Measurements from ENCODE around the gene PPAN.

PPAN gene

DNA sequence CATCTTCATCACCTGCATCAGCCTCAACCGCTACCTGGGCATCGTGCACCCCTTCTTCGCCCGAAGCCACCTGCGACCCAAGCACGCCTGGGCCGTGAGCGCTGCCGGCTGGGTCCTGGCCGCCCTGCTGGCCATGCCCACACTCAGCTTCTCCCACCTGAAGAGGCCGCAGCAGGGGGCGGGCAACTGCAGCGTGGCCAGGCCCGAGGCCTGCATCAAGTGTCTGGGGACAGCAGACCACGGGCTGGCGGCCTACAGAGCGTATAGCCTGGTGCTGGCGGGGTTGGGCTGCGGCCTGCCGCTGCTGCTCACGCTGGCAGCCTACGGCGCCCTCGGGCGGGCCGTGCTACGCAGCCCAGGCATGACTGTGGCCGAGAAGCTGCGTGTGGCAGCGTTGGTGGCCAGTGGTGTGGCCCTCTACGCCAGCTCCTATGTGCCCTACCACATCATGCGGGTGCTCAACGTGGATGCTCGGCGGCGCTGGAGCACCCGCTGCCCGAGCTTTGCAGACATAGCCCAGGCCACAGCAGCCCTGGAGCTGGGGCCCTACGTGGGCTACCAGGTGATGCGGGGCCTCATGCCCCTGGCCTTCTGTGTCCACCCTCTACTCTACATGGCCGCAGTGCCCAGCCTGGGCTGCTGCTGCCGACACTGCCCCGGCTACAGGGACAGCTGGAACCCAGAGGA is 7.9 kb downstream of the PPAN start:
- no peak for DNase-seq (ENCODE audit: low spot score)

DNA sequence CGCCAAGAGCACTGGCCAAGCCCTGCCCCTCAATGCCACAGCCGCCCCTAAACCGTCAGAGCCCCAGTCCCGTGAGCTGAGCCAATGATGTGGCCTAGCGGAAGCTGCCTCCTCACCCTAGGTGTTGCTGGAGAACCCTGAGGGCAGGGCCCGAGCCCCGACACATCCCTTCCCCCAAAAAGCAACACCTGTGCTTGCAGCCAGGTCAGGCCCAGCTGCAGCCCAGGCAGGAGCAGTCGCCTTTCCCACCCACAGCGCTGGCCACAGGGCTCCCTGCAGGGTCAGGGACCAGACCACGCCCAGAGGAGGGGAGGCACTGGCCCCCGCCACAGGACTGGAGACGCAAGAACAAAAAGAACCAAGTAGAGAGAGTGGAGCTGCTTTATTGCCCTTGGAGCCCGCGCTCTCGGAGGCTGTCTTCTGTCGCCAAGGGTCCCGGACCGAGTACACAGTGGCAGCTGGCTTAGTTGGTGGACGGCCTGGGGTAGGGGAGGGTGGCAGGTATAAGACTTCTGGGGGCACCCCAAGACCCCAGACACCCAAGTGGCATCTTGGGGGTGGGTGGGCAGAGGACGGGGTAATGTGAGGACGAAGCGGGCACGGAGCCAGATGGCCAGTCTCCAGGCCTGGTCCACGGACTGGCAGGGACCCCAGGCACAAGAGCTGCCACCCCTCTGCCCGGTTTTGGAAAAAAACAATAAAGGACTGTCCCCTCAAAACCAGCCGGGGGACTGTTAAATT is 8.7 kb downstream of the PPAN start:
- DNase-seq (ENCODE audit: low spot score): no peak

DNA sequence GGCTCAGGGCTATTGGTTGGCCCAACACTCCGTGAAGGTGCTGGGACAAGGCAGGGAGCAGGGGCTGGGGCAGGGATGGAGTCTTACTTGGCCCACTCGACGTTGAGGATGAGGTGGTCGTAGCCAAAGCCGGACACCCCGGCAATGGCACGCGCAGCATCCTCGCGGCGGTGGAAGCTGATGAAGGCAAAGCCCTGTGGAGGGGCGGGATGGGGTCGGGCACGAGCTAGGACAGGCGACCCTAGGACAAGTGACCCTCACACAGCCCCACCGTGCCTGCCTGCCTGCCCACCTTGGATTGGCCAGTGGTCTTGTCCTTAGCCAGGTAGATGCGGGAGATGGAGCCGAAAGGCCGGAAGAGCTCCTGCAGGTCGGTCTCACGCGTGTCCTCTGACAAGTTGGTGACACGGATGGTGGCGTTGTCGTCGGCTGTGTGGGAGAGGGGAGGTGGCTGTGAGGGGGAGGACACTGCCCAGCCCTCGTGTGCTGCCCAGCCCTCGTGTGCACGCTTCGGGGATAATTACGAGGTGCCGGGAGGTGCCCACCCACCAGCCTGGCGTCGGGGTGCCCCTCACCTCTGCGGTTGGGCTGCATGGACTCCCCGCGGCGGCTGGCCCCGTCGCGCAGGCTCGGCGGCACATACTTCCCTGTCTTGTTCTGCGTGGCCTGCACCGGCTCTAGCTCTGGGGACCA is 9.4 kb downstream of the PPAN start:
- DNase-seq (ENCODE audit: low spot score): no peak

DNA sequence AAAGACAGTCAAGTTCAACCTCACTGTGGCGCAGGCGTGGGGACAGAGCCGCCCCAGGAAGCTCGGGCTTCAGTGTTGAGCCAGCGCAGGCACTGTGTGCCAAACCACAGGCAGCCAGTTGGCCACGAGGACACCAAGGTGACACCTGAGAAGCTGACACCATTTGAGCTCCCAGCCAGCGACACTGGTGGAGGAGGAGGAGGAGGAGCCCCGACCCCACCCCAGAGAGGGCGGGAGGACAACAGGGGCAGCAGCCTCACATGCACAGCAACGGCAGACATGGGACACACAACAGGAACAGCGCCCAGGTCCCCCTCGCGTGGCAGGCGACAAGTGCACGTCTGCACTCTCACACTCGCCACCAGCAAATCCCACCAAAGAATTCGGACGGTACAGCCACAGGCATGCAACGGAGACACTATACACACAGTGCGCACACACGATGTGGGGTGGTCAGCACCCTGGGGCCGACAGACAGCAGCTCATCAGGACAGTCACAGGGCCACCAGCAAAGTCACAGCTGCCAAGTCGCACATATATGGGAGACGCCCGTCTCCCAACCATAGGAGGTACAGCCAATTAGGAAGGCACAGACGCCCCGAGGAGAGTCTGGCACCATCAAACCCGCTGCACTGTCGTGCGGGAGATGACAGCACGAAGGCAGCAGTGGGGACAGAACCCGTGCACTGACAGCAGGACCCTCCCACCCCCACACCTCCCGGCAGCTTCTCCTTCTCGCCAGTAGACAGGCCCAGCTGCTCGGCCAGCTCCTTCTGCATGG is 10.1 kb downstream of the PPAN start:
- no peak for DNase-seq (ENCODE audit: low spot score)

DNA sequence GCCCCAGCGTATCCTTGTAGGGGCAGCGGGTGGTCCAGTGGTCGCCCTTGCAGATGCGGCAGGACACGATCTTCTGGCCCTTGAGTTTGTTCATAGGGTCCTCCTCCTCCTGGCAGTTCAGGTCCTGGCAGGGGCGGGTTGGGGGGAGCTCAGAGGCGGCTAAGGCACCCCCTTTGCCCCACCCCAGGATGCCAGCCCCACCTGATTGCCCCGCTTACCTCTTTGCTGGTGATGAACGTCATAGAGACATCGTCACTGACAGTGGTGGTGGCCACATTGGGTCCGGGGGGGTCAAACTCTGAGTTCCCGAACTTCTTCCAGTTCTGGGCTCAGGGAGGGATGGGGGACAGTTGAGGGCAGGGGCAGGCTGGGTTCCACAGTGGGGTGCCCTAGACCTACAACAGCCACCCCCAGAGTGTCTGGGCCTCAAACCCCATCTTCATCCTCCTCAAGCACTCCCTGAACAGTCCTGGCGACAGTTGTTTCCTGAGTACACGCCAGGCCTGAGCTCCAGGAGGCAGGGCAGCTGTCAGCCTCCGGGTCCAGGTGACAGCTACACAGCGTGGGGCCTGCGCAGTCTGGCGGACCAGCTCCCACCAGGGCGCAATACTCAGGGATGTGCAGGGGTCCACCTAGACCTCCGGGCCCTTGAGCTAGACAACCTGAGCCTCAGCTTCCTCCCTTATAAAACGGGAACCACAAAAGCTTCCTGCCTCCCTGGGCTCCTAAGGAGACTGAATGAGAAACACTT is 10.9 kb downstream of the PPAN start:
- no peak for DNase-seq (ENCODE audit: low spot score)

DNA sequence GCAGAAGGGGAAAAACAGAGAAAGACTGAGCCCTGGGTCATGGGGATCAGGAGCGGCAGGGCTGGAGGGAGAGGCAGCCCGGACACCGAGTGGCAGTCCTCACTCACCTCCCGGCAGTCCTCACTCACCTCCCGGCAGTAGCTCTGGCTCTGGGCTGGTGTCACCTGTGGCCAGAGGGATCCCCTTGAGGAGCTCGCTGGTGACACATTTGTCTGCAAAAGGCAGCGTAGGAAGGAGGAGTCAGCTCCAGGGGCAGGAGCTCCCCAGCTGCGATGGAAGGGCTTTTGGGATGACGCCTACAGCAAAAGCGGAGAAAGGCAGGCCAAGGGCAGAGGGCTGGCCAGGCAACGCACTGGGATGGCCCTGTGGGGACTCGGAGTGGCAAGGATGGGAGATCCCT is 12.8 kb downstream of the PPAN start:
- DNase-seq (ENCODE audit: low spot score): no peak

DNA sequence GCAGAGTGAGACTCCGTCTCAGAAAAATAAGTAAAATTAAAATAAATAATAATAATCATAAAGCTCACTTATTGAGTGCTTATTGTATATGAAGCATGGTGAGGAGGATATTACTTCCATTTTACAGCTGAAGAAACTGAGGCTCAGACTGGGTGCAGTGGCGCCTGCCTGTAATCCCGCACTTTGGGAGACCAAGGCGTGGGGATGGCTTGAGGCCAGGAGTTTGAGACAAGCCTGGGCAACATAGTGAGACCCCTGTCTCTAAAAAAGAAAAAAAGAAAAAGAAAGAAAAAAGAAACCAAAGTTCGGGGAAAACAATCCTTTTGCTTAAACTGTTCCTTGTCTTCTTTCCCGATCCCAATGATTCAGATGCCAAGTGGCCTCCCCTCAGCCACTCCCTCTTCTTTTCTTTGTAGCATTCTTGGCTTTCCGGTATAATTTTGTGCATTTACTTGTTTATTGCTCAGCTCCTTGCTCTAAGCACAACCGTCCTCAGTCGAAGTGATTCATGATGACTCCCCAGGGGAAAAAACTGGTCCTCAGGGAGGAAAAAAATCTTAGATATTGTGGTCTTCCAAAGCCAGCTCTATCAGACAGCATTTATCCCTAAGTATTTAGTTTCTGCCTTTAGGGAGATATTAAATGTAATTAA is 14.5 kb downstream of the PPAN start:
- no peak for DNase-seq (ENCODE audit: low spot score)

DNA sequence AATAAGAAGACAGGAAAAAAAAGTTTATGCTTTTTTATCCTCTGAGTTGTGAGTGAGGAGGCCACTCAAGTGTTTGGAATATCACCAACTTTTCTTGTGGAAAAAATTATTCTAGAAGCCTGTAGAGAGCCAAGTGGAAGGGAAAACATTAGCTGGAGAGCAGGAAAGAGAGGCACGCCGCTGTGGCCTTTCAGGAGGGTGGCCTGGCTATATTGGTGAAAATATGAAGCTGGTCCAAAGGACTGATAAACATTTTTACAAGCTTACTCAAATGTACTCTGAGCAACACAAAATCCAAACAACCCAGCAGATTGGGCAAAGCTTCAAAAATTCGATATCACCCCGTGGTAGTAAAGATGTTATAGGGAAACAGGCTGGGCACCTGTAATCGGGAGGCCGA is 15.9 kb downstream of the PPAN start:
- DNase-seq (ENCODE audit: low spot score): no peak

DNA sequence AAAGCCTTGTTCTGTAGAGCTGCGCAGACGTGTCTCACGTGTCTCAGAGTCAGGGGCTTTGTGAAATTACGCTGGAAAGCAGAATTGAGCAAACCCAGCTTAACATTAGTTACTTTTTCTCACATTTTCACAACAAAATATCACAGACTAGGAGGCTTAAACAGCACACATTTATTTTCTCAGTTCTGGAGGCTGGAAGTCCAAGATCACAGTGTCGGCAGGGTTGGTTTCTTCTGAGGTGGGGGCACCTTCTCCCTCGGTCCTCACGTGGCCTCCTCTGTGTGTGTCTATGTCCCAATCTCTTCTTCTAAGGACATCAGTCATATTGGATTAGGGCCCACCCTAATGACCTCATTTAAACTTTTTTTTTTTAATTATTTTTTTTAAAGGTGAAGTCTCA is 18.3 kb downstream of the PPAN start:
- DNase-seq (ENCODE audit: low spot score): no peak

DNA sequence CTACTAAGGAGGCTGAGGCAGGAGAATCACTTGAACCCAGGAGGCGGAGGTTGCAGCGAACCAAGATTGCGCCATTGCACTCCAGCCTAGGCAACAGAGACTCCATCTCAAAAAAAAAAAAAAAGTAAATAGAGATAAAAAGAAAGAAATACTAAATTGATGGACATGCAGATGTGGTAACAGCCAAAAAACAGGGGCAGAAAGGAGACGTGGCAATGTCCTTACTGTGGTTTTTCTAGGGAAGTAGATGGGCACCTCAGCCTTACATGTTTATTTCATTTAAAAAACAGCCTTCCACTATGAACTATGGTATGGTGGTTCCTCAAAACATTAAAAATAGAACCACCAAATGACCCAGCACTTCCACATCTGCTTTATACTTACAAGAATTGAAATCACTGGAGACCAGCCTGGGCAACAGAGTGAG is 20.1 kb downstream of the PPAN start:
- peak; percentile 73 for DNase-seq (ENCODE audit: low spot score)

DNA sequence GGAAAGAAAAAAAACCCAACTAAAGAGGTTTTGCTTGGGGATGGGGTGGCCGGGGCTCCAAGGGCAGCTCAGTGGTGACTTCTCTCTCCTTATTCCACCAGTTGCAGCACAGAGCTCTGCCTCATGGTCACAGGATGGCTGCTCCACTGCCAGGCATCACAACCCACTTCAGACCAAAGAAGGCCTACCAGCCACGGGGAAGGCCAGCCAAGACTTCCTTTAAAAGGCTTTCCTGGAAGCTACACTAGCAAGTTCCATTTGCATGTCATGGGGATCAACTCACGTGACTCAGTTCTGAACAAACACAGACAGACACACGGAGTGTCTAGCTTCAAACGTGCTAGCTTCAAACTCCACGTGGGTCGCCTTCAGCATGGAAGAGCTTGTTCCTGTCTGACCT is 26.7 kb downstream of the PPAN start:
- DNase-seq (ENCODE audit: low spot score): no peak

DNA sequence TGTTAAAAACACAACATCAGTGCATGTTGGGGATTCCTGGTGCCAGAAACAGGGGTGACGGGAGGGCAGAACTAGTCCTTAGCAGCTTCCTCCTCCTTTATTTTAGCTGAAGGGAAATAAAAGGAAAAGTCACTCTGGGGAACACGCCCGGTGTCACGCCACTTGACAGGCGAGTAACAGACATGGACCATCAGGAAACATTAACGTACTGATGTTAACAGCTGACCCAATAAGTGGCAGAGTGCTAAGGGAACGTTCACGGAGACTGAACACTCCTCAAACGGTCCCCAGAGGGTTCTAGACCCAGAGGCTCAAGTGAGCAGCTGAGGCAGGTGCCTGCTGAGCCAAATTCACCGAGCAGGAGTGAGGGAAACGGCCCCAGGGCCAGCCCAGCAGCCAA is 27.4 kb downstream of the PPAN start:
- DNase-seq (ENCODE audit: low spot score): no peak

DNA sequence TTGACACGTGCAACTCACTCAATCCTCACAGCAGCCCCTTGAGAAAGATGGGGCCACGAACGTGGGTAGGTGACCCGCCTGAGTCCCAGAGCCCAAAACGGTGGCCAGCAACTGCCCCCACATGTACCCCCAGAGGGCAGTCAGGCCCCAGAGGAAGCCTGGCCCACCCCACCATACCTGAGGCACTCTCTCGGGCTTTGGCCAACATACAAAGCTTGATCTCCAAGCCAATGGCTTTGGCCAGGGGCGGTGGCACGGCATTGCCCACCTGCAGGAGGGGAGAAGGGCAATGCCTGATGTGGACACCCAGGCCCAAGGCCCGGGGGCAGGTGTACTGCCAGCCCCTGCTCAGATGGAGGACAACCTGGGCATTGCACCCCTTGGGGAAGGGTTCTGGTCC is 27.9 kb downstream of the PPAN start:
- DNase-seq (ENCODE audit: low spot score): no peak

DNA sequence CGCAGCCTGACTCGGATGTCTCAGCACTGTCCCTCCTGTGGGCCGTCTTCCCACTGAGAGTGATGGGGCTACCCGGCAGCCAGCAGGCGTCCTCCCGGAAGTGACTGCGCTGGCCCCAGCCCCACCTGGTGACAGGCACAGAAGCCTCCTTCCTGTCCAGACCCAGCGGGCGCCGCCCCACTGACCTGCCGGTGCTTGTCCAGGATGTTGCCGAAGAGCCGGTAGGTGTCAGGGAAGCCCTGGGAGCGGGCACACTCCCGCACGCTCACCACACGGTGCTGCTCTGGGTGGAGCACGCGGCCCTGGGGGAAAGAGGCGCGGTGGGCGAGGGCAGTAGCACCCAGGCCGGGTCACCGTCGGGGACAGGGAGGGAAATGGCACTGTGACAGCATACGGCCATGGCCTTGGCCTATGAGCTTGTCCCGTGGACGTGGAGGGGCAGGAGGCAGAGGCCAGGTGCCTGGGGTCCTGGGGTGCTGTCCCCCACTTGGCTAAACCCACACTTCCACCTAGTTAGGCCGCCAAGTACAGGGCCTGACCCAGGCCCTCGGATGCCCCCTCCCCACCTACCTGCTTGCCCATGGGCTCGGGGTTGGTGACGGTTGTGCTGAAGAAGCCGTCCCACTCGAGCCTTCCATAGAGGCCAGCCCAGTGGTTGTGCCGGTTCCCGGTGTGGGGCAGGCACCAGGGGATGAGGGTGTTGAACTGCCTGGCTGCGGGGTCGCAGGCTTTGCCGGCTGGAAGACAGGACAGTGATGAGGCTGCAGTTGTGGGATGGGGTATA is 29.6 kb downstream of the PPAN start:
- no peak for DNase-seq (ENCODE audit: low spot score)

DNA sequence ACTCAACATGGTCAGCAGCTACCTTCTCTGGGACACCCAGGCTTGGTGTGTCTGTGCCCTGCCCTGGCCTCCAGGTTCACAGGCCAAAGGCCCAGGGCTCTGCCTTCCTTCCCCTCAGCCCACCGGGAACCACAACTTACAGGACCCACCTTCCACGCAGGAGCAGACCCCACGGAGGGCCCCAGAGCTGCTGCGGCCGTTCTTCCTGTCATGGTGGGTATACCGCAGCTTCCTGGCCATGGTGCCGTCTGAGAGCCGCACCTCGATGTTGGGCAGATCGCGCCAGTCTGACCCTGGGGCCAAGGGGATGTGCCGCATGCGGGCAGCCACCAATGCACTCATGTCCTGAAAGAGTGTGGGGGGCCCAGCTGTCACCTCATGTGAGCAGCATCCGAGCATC is 30.8 kb downstream of the PPAN start:
- DNase-seq (ENCODE audit: low spot score): no peak

DNA sequence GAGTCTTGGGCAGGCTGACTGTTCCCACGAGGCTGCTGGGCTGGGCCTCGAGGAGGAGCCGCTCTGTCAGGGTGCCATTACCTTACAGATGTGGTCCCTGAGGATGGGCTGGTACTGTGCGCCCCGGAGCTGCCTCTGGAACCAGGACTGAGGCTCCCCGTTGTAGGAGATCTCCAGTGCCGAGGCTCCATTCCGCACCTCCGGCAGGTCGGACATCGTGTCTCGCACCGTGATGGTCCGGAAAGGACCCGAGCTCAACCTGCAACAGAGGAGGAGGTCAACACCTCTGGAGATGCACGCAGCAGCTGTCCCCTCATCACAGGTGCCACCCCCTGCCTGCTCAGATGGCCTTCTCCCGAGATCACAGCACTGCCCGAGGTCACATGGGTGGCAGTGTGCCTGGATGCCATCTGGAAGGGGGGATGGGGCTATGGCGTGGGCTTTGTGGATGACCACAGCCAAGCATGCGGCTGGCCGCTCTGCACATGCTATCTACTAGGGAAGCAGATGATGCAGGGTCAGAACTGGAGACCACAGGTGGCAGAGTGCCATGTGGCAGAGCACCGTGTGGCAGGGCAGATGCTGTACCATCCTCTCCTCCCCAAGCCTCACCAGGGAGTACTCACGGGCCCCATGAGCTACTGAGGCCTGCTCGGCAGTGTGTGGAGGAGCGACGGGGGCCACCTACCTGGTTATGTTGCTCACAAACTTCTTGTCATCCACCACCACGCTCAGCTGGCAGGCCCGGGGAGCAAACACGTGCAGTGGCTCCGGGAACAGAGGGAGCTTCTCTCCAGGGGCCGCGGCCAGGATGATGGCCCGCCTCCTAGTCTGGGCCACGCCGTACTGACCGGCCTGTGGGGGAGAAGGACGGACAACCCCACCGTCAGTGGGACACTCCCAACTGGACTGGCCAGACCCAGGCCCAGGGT is 31.9 kb downstream of the PPAN start:
- peak; percentile 70 for DNase-seq (ENCODE audit: low spot score)

DNA sequence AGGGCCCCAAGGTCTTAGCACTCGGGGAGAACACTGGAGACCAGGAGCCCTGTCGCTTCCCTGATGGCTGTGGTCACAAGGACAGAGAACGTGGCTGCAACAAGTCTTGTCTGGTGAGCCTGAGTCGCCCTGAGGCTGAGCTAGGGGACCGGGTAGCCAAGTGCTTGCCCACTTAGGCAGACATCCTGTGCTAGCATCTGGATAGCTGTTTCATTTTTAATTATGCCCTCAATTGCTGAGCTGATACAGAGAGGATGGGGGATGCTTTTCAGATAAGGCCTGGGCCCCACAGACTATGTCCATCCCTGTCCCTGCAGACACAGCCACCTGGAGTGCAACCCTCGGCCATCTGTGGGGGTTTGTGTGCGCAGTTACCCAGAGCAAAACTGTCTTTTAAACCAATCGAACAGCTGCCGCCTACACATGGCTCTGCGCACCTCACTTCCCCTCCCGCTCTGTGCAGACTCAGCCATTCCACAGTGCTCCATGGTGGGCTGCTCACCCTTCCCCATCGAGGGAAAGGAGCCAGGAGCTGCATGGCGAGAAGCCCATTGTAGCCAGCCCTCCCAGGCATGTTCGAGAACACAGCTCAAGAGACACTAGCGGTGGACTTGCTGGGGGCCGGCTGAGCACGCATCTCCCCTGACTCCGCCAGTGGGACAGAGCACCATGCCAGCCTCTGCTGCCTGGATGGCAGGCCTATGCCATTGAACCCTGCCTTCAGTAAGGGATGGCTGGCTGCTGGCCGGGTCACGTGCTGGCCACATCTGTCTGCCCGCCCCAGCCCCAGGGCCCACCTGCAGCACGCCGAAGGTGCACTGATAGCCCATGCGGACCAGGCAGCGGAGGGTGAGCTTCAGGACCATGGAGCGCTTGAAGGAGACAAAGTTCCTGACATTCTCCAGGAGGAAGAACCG is 33.0 kb downstream of the PPAN start:
- no peak for DNase-seq (ENCODE audit: low spot score)

DNA sequence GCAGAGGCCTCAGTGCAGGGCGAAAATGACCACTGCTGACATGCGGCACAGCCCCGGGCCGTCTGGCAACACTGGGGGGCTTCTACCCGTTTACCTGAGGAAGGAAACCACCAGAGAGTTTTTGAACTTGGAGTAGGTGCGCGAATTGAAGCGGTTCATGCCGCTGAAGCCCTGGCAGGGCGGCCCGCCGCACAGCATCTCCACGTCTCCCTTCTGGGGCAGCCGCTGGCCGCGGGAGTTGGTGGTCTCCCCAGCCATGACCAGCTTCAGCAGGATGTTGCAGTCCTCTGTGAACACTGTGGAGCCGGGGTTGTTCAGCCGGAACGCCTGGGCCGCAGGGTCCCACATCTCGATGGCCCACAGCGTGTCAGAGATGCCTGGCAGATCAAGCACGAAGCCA is 33.8 kb downstream of the PPAN start:
- DNase-seq (ENCODE audit: low spot score): no peak

All from pons (tissue), 1 donor.